K562 (cell line): Measurements from ENCODE around the gene ADIPOR1. TPM values are rescaled to one million over a fixed set of nuclear protein-coding genes. Genes with fewer than 3 reads are reported as not detected.

Experiments used
- ATF6 ChIP-seq: sonication (generic); formaldehyde crosslinking; IDR thresholded peaks from 2 replicates; pipeline ENCODE4 v1.4.0; 2020; ENCODE audit warnings: mild to moderate bottlenecking, missing genetic modification reagents
- CC2D1A ChIP-seq: fragments of 450-650 bp; IDR thresholded peaks from 2 replicates; pipeline ENCODE4 v1.6.1; 2017; ENCODE audit warnings: mild to moderate bottlenecking
- DPF2 ChIP-seq: fragments of 450-650 bp; IDR thresholded peaks from 2 replicates; pipeline ENCODE4 v1.6.1; 2016
- HDGF ChIP-seq: fragments of 450-650 bp; IDR thresholded peaks from 2 replicates; pipeline ENCODE4 v1.6.1; 2016
- IFI16 ChIP-seq: fragments of 250-450 bp; sonication (Bioruptor Pico); IDR thresholded peaks from 2 replicates; pipeline ENCODE4 v2.1.2; 2022; ENCODE audit warnings: mild to moderate bottlenecking, inconsistent platforms
- KAT7 ChIP-seq: sonication (generic); formaldehyde crosslinking; IDR thresholded peaks from 2 replicates; pipeline ENCODE4 v1.8.0; 2022; ENCODE audit warnings: missing genetic modification reagents, mild to moderate bottlenecking, borderline replicate concordance
- MXI1 ChIP-seq: IDR thresholded peaks from 2 replicates; pipeline ENCODE4 v1.6.1; 2011; ENCODE audit warnings: low read depth, mild to moderate bottlenecking, improper control_type of control experiment, low read length
- NRF1 ChIP-seq, 2 experiments: fragments of 450-650 bp; IDR thresholded peaks in 1 of 2; conservative IDR thresholded peaks in 1 of 2; 2 replicates each; pipeline ENCODE4 v1.6.1; 2014; ENCODE audit warnings: mild to moderate bottlenecking in 2 of 2
- PRDM10 ChIP-seq: fragments of 450-650 bp; IDR thresholded peaks from 2 replicates; pipeline ENCODE4 v1.6.1; 2018; ENCODE audit not compliant: partially characterized antibody
- THAP7 ChIP-seq: fragments of 250-450 bp; sonication (Bioruptor Pico); IDR thresholded peaks from 2 replicates; pipeline ENCODE4 v1.5.0; 2021
- THRAP3 ChIP-seq: fragments of 450-650 bp; IDR thresholded peaks from 2 replicates; pipeline ENCODE4 v1.6.1; 2016; ENCODE audit warnings: mild to moderate bottlenecking, inconsistent platforms, borderline replicate concordance
- TRIM24 ChIP-seq, 2 experiments: fragments of 450-650 bp; IDR thresholded peaks; 2 replicates each; pipeline ENCODE4 v1.6.1; 2016
- polyA plus RNA-seq, 8 experiments: library from polyadenylated mRNA; depleted of rRNA in 4 of 8; stranded (reverse) in 5 of 8; unstranded in 3 of 8; fragments of >200 nt; fragmentation: Nextera tagmentation in 2 of 8; fragmentation: Illumina TruSeq in 1 of 8; extraction: Ambion mirVana in 2 of 8; extraction: Trizol in 1 of 8; gene quantifications; 2 replicates each; pipeline versions ENCODE4 v1.2.1 to v1.2.3, GENCODE V29; 2011 to 2014; ENCODE audit warnings: inconsistent platforms in 1 of 8, missing spikeins in 1 of 8
- total RNA-seq, 7 experiments: library from RNA; depleted of rRNA in 6 of 7; stranded (reverse); fragments of >200 nt in 6 of 7; fragmentation: Illumina TruSeq in 2 of 7; extraction: Trizol in 2 of 7; gene quantifications; 2 replicates each; pipeline versions ENCODE4 v1.2.1 to v1.2.3, GENCODE V29; 2011 to 2021; ENCODE audit warnings: low replicate concordance in 1 of 7

ADIPOR1 gene
- total and polyA plus RNA-seq, 9 of the 15 experiments (the other 6 are each of a cell fraction or from before 2014, with no cell fraction given): 29.0 to 217 (median 100) TPM

GRCh38 chr1:202967684-202968281, 9.7 kb upstream of the ADIPOR1 start (continued):
- TF ChIP-seq PRDM10 (peak; percentile 85), TRIM24 (IDR thresholded peaks at IDR 0.05) (no peak), DPF2 (peak; percentile 33; the same call in 1 of the 2 replicates), THAP7 (CRISPR knock-in tag) (no peak), CC2D1A (0 out of 2 replicates have a peak, but pooled peaks have one; percentile 9), HDGF (0 out of 2 replicates have a peak, but pooled peaks have one; percentile 26), KAT7 (CRISPR knock-in tag) (0 out of 2 replicates have a peak, but pooled peaks have one; percentile 50), MXI1 (0 out of 2 replicates have a peak, but pooled peaks have one; percentile 13), ATF6 (CRISPR knock-in tag) (no peak; the same call in 1 of the 2 replicates), IFI16 (CRISPR knock-in tag) (no peak), NRF1 (conservative IDR thresholded peaks at IDR 0.05 in 1 of 2, IDR thresholded peaks at IDR 0.05 in 1 of 2) (0 out of 4 replicates have a peak, but pooled peaks of 1 of the 2 experiments have one; percentile 19), THRAP3 (no peak)
